Activated CD4-positive, CD25-positive, alpha-beta regulatory T cell treated with anti-CD3 and anti-CD28 coated beads, Interleukin-2, amount 50 U/mL, for 72 hours (primary cell): Measurements from ENCODE around the gene PCLAF.

ENCODE experiments used
- DNase-seq: peaks from one replicate; pipeline ENCODE4 v3.0.0; 2021

PCLAF gene

GRCh38 chr15:64314456-64314855 is 66.8 kb downstream of the PCLAF start:
- DNase-seq = no peak
